ENCODE data around the gene FBXO27.
"Not testable (repeated sequence)": the region's sequence is repeated elsewhere in the genome, so short reads cannot be mapped to it uniquely, and the experiment has no call there.

FBXO27 gene

DNA sequence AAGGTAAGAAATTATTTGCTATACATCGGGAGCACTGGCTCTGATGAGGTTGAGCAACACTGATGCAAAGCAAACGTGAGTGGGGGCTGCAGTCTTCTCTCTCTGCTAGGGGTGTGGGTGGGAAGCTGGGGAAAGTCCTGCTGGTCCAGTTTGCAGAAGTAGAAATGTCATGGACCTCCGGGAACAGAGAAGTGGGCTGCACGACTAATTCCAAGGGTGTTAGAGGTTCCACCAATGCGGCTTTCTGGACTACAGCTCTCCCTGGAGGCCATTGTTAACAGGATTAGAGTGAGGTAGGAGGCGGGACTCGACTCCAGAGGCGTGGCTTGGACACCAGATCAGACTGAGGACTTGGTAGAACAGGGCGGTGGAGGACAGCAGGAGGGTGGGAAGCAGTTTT, 5.7 kb upstream of the FBXO27 start:
- no peak for DNase-seq (ENCODE audit: low read depth)

DNA sequence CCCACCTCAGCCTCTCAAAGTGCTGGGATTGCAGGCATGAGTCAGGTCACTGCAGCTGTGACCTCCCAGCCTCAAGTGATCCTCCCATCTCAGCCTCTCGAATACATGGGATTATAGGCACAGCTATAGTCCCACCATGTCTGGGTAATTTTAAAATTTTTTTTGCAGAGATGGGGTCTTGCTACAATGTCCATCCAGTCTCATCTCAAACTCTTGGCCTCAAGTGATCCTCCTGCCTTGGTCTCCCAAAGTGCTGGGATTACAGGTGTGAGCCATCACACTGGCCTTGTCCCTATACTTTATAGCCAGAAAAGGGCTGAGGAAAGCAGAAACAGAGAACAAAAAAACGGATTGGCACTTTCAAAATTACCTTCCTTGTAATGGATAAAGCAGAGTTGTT, 4.8 kb upstream of the FBXO27 start:
- DNase-seq (ENCODE audit: low read depth), result no peak

DNA sequence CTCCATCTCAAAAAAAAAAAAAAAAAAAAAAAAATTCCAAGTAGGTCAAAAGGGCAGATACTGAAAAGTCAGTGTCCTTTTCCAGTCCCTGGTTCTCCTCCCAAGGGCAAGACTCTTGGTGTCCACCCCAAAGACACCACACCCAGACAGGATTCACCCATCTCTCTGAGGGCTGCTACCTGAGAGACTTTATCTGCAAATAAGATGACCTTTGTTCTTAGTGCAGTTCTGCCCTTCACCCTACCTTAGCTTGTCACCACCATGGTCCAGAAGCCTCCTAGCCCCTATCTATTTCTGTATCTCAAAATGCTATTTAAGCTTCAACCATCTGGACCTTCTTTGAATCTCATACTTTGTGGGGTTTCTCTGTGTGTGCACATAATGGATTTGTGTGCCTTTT, 4.2 kb upstream of the FBXO27 start:
- no peak for DNase-seq (ENCODE audit: low read depth)

- DNase-seq (ENCODE audit: low read depth), result peak; percentile 53
Measured at GRCh38 chr19:39031368-39032062, 834 bp downstream of the FBXO27 start.

GRCh38 chr19:39030854-39031367, 1.4 kb downstream of the FBXO27 start:
- DNase-seq (ENCODE audit: low read depth), result no peak

DNA sequence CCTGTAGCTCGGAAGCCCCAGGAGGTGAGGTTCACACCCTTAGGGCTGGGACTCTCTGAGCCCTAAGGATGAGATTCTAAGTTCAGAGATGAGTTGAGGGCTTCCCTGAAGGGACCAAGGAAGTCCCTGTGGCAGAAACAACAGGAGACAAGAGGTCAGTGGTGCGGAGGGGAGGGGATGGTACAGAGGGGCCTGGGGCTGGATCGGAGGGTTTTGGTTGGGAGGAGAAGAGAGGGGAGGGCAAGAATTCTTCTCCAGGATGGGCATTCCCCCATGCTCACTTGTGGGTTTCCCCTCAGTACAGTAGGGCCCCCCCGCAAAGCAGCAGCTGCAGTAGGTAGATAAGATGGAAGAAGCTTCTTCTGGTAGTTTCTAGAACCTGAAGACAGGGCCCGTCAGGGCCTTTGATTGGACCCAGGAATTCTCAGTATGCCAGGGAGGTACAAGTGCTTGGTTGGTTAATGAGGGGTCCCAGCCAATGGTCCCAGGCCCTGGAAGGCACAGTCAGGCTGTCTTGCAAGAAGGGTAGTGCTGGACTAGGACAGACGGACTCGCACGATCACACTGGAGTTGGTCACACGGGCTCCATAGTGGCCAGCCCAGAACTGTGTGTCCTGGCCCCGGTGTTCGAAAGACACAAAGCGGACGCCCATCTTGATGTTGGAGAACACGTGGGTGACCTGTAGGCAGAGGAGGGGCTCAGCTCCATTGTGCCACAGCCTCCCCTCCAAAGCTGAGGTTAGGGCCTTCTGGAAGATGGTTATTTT, 7.3 kb downstream of the FBXO27 start:
- no peak for DNase-seq (ENCODE audit: low read depth)

DNA sequence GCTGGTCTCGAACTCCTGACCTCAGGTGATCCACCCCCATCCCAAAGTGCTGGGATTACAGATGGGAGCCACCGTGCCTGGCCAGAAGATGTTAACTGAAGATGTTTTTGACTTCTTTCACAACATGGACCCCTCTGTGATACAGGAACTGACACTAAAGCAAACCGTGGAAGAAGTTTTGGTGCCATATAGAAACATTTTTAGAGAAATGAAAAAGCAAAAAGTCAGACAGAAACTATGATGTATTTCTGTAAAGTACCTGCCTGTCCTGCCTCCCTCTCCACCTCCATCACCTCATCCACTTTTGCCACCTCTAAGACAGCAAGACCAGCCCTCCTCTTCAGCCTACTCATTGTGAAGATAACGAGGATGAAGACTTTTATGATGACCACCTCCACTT, 11.3 kb downstream of the FBXO27 start:
- no peak for DNase-seq (ENCODE audit: low read depth)

DNA sequence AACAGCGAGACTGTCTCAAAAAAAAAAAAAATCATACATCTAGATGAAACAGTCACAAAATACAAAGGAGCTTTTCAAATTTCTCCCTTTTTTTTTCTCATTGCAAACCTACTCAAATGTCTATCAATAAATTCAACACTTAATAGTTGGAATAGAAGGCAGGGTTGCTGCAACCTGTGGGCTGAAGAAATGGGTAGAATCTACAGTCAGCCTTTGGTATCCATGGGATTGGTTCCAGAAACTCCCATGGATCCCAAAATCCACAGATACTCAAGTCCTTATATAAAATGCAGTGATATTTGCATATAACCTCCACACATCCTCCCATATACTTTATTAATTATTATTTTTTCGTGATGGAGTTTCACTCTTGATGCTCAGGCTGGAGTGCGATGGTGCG, 14.7 kb downstream of the FBXO27 start:
- no peak for DNase-seq (ENCODE audit: low read depth)

- DNase-seq (ENCODE audit: low read depth), result no peak
Measured at GRCh38 chr19:39017026-39017425, 15.3 kb downstream of the FBXO27 start.

GRCh38 chr19:39014037-39014436, 18.3 kb downstream of the FBXO27 start:
- no peak for DNase-seq (ENCODE audit: low read depth)

GRCh38 chr19:39009001-39009400, 23.3 kb downstream of the FBXO27 start:
- DNase-seq (ENCODE audit: low read depth), result no peak

- no peak for DNase-seq (ENCODE audit: low read depth)
Measured at GRCh38 chr19:39008137-39008536, 24.2 kb downstream of the FBXO27 start.

GRCh38 chr19:39007096-39007495, 25.3 kb downstream of the FBXO27 start:
- no peak for DNase-seq (ENCODE audit: low read depth)

GRCh38 chr19:39004403-39004802, 27.9 kb downstream of the FBXO27 start:
- no peak for DNase-seq (ENCODE audit: low read depth)

DNA sequence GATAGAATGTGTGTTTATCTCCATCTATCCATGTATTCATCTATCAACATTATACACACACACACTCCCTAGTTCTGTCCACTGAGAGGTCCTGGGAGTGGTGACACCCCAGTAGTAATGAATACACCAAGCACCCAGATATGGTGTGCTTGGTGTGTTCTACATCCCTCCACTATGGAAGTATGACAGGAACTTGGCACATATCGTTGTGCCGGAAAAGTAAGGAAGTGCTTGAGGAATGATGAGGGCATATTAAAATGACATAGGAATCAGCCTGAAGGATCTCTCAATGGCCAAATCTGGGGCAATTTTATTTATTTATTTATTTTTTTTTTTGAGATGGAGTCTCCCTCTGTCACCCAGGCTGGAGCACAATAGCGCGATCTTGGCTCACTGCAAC, 28.6 kb downstream of the FBXO27 start:
- DNase-seq (ENCODE audit: low read depth), result no peak

GRCh38 chr19:39003188-39003587, 29.2 kb downstream of the FBXO27 start:
- DNase-seq (ENCODE audit: low read depth), result no peak

DNA sequence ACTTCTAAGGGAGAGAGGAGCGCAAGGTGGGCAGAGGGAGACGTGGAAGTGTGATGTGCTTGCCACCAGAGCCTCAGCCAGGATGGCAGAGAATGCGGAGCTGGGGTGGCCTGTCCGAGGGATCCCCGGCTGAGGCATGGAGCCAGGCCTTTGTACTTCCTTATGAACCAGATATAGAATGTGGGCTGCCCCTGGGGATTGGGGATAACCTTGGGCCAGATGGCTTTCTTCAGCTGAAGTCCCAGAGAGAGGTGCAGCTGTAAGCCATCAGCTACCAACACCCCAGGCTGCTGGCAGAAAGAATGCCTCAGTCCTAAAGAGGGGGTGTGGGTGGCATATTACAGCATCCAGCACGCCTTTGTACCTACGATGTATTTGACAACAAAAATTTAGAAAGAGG, 31.3 kb downstream of the FBXO27 start:
- no peak for DNase-seq (ENCODE audit: low read depth)

GRCh38 chr19:38997576-38997975, 34.8 kb downstream of the FBXO27 start:
- not testable (repeated sequence) for DNase-seq (ENCODE audit: low read depth)

DNA sequence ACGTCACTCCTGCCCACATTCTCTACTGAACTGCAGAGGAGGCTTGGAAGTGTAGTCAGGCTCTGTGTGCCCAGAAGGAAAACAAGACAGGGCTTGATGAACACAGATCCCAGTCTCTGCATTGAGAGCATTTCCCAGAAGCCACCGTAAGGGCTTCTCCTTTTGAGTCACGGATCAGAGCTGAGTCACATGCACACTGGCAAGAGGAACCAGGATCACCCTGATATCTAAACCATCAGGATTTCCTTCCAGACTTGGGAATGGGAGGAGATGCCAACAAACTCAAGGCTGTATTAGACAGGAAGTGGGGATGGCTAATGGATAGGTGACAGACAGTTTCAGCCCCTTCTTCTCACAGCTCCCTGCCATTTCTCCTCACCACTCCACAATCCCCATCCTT, 39.1 kb downstream of the FBXO27 start:
- no peak for DNase-seq (ENCODE audit: low read depth)

DNA sequence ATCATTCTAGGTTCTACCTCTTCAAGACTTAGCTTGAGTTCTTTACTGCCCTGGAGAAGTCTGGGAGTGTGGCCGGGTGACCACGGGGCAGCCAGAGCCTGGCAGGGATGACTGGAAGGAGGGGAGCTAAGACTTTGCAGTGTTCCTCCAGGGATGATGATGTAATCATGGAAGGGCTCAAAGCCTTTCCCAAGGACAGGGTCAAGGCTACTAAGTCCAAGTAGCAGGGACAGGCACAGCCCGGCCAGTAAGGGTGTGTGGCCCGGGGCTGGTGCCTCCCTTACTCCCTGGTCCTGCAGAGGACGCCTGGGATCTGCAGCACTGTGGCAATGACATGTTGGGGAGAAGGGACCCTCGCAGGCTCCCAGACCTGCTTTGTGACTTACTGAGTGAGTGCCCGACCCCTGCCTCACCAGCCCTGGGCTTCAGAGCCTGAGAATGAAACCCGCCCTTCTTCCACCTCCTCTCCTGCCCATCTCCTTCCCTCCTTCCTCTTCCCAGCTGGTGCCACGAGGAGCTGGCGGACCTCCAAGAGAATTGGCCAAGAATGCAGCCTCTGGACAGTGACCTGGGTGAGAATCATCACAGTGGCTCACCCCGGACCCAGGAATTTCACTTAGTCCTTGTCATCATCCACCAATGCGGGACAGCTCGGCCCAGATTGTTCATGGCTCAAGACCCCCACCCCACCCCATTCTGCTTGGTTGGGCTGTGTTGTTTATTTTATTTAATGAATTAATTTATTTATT, 41.2 kb downstream of the FBXO27 start:
- DNase-seq (ENCODE audit: low read depth), result no peak

DNA sequence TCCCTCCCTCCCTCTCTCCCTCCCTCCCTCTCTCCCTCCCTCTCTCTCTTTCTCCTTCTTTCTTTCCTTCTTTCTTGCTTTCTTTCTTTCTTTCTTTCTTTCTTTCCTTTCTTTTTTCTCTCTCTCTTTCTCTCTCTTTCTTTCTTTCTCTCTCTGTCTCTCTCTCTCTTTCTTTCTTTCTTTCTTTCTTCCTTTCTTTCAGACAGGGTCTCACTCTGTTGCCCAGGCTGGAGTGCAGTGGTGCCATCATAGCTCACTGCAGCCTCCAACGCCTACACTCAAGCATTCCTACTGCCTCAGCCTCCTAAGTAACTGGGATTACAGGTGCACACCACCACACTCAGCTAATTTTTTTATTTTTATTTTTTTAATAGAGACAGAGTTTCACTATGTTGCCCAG, 42.7 kb downstream of the FBXO27 start:
- DNase-seq (ENCODE audit: low read depth), result not testable (repeated sequence)

- no peak for DNase-seq (ENCODE audit: low read depth)
Measured at GRCh38 chr19:38989066-38989605, 43.2 kb downstream of the FBXO27 start.

GRCh38 chr19:38988627-38989026, 43.7 kb downstream of the FBXO27 start:
- DNase-seq (ENCODE audit: low read depth), result not testable (repeated sequence)
